ENCODE data around the gene SORL1-AS1.
"Not testable (repeated sequence)": the region's sequence is repeated elsewhere in the genome, so short reads cannot be mapped to it uniquely, and the experiment has no call there.

Gene SORL1-AS1

DNA sequence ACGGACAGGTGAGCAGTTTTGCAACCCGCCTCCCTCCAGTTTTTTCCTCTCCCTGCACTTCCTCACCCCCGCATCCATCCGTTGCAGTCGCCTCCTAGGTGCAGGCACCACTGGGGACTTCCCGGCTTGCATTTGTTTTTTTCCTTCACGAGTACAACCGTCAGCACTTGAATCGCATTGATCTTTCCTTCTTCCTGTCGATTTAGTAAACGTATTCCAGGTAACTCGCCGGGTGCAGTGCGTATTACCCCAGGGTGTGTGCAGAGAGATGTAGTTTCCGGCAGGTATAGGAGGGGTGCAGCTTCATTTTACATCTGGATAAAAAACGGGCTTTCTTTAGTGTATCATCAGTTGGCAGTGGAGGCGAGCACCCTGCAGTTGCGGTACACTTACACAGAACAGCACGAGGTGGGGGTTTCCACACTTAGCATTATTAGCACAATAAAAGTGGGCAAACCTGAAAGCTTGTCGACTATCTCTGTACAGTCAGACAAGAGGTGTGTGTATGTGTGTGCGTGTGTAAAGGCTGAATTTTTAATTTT, at the start of gene SORL1-AS1:
TSS of gene SORL1-AS1 (minus strand) at position 359 of the 542 bp plus-strand sequence.
- DNase-seq (ENCODE audit: extremely low read depth in 1 of 2, low read depth in 1 of 2), result peak in 1 of 2 donors; percentile 33

DNA sequence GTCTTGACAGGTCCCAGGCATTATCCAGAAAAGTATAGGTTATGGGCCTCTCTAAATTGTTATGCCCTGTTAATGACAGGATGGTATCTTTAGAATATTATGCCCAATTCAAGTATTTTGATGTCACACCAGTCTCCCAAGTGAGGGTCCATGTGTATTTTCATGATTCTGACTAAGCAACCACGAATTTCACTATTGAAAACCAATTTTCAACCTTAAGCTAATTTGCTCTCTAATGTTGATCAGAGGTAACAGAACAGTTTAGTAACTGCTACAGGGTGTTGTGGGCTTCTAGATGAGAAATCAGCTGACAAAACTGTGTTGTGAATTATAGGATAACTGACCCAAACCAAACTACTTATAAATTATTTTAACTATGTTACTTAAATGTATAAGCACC, 48.0 kb upstream of the SORL1-AS1 start:
- DNase-seq (ENCODE audit: extremely low read depth in 1 of 2, low read depth in 1 of 2), result no peak

GRCh38 chr11:121500275-121500674, 47.5 kb upstream of the SORL1-AS1 start:
- DNase-seq (ENCODE audit: extremely low read depth in 1 of 2, low read depth in 1 of 2), result no peak

DNA sequence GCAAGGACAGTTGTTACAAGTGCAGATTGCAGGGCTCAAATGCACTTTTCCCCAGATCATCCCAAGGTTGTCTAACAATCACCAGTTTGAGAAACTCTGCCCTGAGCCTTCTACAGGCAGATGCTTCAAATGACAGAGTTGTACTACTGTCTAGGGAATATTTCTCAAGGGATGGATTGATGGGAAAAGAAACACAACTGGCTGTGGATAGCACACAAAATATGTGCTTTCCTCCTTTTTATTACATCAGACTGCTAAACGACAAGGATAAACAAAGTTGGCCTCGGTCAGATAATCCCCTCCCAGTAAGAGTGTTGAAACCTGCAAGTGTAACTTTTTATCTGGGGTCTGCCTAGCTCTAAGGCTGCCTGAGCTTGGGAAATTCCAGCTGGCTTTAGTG, 46.6 kb upstream of the SORL1-AS1 start:
- no peak for DNase-seq (ENCODE audit: extremely low read depth in 1 of 2, low read depth in 1 of 2)

GRCh38 chr11:121497176-121497998, 44.6 kb upstream of the SORL1-AS1 start:
- DNase-seq (ENCODE audit: extremely low read depth in 1 of 2, low read depth in 1 of 2), result no peak

GRCh38 chr11:121494355-121495099, 41.8 kb upstream of the SORL1-AS1 start:
- no peak for DNase-seq (ENCODE audit: extremely low read depth in 1 of 2, low read depth in 1 of 2)

DNA sequence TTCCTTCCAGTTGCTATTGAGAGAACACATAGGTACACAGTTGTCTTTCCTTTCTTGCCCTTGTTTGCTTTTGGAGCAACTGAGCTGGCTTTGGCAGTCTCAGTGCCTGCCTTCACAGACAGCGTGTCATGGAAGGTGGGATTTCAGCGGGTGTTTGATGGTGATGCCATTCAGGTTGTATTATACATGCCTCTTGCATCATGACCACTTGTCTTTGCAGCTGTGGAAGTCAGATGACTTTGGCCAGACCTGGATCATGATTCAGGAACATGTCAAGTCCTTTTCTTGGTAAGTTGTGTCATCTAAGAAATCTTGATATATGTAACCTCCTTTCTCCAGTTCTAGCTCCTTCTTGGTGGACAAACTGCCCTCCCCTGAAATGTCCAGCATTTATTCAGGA, 37.1 kb upstream of the SORL1-AS1 start:
- no peak for DNase-seq (ENCODE audit: extremely low read depth in 1 of 2, low read depth in 1 of 2)

GRCh38 chr11:121488641-121489040, 35.9 kb upstream of the SORL1-AS1 start:
- no peak for DNase-seq (ENCODE audit: extremely low read depth in 1 of 2, low read depth in 1 of 2)

DNA sequence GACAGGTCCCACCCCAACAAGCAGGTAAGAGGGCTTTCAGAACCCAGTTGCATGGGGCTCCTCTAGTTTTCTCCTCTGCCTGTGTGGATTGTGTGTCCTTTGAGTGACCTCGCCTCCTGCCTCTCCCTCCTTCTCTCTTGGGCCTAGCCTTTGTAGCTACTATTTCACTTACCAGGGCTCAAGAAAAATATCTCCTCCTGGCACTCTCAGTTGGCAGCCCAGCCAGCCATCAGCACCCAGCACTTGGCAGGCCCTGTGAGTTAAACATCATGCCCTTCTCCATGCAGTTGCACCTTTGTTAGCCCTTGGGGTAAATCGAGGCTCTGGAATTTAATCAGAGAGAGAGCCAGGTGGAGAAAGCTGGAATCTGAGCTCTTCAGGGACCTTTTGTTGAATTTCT, 35.4 kb upstream of the SORL1-AS1 start:
- no peak for DNase-seq (ENCODE audit: extremely low read depth in 1 of 2, low read depth in 1 of 2)

- DNase-seq (ENCODE audit: extremely low read depth in 1 of 2, low read depth in 1 of 2), result no peak
Measured at GRCh38 chr11:121487191-121487590, 34.4 kb upstream of the SORL1-AS1 start.

GRCh38 chr11:121486054-121486453, 33.3 kb upstream of the SORL1-AS1 start:
- DNase-seq (ENCODE audit: extremely low read depth in 1 of 2, low read depth in 1 of 2), result no peak

DNA sequence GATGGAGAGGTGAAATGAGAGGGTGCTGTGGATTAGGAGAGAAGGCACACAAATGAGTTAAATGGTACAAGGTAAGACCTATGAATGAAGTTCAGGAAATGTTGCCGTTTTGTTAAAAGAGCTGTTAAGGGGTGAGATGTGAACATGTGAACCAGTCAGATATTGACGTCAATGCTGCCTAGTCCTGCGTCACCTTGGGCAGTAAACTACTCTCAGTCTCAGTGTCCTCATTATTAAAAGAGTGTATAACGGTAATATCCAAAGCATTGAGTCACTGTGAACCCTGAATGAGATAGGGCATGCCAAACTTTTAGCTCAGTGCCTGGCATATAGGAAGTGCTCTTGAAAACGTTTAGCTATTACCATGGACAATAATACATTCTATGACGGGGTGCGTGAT, 32.4 kb upstream of the SORL1-AS1 start:
- DNase-seq (ENCODE audit: extremely low read depth in 1 of 2, low read depth in 1 of 2), result no peak

DNA sequence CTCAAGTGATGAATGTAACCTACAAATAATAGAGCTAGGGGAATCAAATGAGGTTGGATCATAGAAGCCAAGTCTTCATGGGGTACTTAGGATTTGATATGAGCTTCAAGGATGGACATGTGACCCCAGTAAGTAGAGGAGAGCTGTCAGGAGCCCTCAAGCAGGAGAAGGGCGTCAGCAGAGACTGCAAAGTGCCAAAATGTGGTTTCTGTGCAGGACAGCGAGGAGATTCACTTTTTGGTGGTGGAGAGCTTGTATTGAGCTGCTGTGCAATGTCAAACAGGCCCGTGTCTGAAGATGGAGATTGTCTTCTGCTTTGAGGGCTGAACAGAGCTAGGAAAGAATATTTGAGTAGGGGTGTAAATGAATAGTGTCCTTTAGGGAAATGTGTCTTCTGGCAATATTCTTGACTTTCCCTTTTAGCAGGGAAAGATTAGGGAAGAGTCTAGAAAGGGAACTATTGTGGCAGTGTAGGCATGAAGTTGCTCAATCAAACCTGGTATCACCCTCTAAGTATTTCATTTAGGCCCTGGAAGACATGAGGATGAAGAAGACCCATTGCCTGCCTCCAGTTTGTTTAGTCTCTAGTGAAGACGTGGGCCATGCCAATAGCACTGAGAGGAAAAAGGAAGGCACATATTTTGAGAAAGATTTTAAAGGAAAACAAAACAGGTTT, 31.2 kb upstream of the SORL1-AS1 start:
- DNase-seq (ENCODE audit: extremely low read depth in 1 of 2, low read depth in 1 of 2), result no peak

DNA sequence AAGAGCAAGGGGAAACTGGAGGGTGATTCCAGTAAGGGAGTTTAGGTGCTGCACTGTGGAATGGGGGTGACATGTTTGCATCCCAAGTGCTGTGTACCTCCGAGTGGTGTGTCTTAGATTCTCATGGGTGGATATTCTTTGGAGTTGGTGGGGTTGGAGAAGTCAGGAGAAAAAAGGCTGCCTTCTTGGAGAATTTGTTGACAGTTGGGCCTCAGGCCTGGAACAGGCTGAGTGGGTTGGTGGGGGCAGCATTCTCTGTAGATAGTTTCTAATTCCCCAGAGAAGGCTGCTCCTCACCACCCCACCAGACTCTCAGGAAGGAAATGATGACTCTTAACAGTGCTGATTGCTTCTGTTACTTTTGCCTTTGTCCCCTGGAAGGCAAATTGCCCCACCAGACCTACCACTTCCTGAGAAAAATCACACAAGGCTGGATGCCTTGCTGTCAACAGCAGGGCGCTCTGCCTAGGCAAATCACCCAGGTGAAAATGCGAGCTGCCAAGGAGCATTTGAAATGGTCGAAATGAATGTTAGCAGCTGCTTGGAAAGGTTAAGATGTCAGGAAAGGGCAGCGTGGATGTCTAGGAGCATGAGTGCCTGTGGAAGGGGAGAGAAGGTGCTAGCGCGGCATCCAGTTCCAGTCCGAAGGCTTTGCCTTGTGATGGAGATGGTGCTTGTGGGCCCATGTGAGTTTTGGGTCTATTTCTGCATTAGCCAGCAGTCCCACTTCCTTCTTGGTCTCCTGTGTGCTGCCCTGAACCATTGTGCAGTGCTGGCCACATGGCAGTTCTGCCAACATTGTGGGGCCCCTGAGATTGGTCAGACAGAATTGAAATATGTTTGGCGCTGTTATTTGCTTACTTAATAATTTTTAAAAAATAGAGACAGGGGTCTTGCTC, 29.7 kb upstream of the SORL1-AS1 start:
- no peak for DNase-seq (ENCODE audit: extremely low read depth in 1 of 2, low read depth in 1 of 2)

DNA sequence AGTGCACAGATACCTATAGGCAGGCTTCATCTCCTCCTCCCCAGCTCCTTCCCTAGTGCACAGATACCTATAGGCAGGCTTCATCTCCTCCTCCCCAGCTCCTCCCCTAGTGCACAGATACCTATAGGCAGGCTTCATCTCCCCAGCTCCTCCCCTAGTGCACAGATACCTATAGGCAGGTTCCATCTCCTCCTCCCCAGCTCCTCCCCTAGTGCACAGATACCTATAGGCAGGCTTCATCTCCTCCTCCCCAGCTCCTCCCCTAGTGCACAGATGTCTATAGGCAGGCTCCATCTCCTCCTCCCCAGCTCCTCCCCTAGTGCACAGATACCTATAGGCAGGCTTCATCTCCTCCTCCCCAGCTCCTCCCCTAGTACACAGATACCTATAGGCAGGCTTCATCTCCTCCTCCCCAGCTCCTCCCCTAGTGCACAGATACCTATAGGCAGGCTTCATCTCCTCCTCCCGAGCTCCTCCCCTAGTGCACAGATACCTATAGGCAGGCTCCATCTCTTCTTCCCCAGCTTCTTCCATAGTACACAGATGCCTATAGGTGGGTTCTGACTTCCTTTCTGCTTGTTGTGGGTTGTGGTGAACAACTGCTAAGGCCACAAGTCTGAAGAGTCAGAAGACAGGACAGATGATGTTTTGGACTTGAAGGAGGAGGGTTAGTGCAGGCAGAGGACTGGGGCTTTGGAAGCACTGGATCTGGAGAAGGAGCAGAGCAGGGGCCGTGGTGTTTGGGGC, 28.9 kb upstream of the SORL1-AS1 start:
- DNase-seq (ENCODE audit: extremely low read depth in 1 of 2, low read depth in 1 of 2), result not testable (repeated sequence)

- no peak for DNase-seq (ENCODE audit: extremely low read depth in 1 of 2, low read depth in 1 of 2)
Measured at GRCh38 chr11:121479698-121480238, 27.0 kb upstream of the SORL1-AS1 start.

DNA sequence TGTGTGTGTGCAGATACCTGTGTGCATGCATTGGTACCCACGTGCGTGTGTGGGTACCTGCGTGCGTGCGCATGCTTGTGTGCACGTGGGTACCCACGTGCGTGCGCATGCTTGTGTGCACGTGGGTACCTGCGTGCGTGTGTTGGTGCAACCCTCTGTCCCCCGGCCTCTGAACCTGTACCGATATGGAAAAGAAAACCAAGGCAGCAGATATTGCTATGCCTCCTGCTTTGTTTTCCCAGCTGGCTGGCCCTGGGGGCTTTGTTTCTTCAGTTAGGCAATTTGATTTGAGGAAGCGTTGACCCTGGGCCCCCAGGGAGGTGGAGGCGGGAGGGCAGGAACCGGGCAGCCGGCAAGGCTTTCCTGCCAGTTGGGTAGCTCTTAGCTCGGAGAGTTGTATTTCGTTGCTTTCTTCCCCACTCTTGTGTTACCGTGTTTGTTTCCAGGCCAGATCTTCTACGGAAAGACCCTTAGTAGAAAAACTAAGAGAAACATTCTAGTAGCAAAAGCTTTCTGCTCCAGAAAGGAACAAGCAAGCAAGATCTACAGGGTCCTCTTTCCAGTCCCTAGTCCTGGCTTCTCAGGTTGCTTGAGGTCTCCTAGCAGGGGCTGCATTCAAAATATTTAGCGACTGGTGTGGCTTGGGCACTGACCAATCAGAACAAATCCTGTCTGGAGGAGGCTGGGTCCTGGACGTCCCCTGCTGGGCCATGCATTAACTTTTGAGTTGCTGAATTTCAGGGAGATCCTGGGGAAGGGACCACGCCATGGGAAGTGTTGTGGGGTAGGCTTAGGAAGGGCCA, 26.3 kb upstream of the SORL1-AS1 start:
- no peak for DNase-seq (ENCODE audit: extremely low read depth in 1 of 2, low read depth in 1 of 2)

DNA sequence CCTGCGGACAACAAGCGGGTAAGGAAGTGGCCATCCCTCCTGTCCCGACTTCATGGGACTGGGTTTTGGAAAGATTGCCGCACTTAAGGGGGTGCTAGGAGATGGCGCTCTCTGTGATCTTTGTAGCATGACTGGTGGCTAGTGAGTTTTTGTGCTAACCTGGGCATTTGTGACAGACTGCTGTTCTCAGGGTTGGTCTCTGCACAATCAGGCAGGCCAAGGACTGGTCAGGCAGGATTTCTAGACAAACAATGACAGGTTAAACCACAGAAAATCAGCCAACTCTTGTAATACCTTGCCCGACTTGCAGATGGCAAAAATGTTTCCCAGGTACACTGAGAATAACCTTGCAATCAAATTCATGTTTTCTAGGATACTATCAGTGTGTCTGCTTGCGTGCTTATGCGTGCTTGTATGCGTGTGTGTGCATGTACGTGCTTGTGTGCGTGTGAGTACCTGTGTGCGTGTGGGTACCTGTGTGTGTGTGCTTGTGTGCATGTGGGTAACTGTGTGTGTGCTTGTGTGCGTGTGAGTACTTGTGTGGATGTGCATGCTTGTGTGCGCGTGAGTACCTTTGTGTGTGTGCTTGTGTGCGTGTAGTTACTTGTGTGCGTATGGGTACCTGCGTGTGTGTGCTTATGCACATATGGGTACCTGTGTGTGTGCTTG, 25.6 kb upstream of the SORL1-AS1 start:
- no peak for DNase-seq (ENCODE audit: extremely low read depth in 1 of 2, low read depth in 1 of 2)

All from stimulated activated CD8-positive, alpha-beta memory T cell treated with anti-CD3 and anti-CD28 coated beads, Interleukin-7, amount 100 ng/mL, for 48 hours (primary cell).